SKM-1 treated with dmso at 0.1 percent for 144 hours (cell line): ENCODE measurements around the gene CDC42BPB.

Experiments used
- DNase-seq: peaks from one replicate; lab custom pipeline; 2025; ENCODE audit not compliant: unreplicated experiment; lab: John Stamatoyannopoulos, UW

Gene CDC42BPB

DNA sequence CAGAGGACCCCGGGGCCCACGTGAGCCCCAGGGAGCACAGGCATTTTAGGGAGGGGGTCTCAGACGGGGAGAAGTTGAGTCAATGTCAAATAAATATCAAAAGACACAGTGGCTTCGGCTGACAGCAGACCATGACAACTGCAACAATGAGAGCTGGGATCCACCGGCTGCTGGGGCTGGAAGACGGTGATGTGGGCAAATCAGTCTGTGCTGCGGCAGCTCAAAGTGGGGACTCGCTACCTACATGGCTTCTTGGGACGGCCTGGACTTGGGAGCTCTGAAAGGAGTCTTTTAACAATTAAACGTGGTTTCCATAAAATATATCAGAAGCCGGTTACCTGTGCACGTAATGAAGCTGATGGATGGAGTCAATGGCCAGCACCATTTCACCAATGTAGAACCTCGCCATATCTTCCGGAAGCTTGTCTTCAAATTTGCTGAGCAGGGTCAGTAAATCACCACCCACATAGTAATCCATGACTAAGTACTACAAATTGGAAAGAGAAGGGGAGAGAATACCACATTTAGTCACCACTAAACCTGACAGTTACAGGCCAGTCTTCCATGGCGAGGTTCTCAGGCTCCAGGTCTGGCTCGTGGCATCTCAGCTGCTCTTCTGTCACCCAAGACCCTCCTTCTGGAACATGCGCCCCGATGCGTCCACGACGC is 58.0 kb downstream of the CDC42BPB start:
- no peak for DNase-seq

DNA sequence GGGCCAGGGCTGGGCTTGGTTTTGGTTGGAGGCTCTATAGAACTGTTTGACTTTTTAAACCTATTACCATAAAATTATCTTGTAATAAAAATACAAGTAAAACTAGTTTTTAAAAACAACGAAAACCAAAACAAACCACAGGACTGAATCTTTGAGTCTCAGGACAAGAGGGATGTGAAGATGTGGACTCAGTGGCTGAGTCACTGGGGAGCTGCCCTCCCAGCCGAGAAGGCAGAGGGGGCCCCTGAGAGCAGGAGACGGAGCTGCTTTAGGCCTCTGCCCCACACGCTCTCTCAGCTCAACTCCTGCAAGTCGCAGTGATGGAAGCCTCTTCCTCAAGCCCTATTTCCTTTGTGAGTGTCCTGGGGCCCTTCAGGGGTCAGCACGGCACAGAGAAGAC is 59.0 kb downstream of the CDC42BPB start:
- DNase-seq = no peak

DNA sequence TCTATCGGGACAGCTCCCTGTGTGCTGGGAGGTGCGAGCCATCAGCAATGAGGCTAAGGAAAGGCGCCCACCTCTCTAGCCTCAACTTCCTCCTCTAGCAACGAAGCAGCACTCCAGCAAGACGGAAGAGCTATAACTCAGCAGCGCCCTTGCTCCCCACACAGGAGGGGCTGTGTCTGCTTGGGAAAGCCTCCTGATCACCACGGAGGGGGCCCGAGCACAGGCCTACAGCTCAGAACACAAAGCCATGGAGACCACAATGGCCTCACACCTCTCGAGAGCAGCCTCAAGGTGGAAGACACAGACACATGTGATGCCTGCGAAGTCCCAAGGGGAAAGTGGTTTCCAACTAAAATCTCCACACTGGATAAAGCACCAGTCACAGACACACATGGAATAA is 60.4 kb downstream of the CDC42BPB start:
- no peak for DNase-seq

DNA sequence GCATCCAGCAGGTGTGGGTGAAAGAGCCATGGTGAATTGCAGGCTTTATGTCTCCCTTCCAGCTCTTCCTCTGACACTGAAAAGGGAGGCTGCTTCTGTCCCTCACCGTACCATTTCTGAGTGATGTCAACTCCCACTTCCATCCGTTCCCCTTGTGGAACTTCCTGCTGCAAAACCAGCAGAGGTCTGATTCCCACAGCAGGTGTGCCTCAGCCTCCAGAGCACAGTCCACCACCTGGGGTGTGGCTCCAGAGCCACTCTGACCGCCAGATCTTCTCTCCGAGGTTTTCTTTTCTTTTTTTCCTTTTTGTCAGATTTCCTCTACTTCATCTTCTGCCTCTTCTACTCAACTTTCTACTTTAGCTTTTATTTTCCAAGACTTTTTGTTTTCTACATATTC is 62.7 kb downstream of the CDC42BPB start:
- DNase-seq = no peak

DNA sequence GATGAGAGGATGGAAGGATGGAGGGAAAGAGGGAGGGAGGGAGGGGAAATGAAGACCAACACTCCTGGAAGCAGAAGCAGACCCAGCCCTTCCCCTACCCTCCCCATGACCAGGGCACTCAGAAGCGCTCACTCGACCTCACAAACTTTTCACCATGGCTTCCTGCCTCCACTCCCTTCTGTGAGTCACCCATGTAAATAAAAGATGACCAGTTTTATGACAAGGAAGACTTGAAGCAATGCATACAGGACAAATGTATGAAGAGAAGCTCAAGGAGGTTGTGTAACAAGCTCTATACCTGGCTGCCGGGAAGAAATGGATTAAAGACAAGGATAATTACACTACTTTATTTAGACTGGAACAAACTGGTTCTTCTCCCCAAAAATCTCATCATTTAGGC is 63.8 kb downstream of the CDC42BPB start:
- DNase-seq = no peak

DNA sequence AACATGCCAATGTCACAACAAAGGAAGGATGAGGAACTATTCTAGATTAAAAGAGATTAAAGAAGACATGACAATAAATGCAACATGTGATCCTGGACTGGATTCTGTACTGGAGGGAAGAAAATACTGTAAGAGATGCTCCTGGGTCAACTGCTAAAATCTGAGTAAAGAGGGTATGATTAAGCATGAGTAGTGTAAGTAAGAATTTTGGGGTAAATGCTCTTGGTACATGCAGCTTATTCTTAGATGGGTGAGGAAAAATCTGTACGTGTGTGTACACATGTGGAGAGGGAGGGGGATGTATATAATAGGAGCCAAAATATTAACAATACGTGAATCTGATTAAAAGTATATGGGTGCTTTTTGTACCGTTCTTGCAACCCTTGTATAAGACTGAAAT is 66.0 kb downstream of the CDC42BPB start:
- DNase-seq = no peak

DNA sequence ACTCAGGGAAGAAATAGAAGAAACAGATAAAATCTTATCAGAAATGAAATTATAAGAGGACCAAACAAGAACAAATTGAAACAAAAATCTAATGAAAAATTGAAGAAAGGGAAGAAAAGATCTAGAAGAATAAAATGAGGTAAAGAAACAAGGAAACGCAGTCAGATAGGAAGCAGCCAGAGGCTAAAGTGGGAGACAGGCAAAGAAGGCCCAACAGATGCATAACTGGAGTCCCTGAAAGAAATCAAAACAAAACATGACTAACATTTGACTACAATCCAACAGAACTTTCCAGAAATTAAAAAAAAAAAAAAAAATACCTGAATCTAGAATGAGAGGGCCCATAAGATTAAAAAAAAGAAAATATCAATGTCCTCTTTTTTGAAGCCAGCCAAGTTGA is 69.3 kb downstream of the CDC42BPB start:
- DNase-seq = no peak

DNA sequence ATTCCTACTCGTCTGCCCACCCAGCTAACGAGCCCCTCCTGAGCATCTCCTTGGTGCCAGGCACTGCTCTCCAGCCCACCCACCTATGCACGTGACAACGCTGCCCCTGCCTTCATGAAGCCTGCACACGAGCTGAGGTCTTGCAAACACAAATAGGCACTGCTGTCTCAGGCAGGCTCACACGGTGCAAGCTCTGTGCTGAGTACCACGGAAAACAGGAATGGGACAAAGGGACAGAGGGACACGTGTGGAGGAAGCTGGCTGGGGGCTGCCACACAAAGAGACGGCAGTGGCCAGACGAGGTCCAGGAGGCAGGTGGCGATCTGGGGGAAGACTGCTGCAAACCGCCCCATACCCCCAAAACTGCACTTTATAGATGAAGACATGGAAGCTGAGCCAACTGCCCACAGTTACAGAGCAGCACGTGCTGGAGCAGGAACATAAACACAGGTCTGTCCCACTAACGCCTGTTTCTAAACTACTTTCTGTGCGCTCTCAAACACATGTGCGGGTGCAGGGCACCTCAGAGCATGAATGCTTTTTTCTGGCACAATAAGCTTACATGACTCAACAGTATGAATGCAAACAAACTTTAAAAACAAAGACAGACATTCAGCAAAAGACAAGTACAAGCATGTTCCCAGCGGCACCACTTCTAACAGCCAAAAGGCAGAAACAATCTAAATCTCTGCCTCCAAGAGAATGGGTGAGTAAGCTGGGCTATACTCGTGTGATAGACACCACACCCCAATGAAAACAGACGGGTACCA is 70.4 kb downstream of the CDC42BPB start:
- no peak for DNase-seq

DNA sequence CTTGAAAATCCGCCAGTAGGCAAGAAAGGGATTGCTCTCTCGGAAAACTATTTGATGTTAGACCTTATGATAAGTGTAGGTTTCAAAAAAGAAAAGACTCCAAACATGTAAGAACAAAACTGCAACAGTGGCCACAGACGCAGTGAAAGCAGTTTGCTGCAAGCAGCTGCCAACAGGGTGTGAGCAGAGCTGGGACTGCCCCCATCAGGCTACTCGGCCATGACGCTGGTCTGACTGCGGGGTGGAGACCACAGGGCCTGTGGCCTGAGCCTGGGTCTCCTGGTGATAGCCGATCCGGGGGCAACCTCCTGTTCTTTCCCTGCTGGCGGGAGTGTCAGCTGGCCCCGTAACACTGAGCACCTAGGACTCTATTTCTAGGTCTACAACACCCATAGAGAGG is 71.7 kb downstream of the CDC42BPB start:
- DNase-seq = no peak

DNA sequence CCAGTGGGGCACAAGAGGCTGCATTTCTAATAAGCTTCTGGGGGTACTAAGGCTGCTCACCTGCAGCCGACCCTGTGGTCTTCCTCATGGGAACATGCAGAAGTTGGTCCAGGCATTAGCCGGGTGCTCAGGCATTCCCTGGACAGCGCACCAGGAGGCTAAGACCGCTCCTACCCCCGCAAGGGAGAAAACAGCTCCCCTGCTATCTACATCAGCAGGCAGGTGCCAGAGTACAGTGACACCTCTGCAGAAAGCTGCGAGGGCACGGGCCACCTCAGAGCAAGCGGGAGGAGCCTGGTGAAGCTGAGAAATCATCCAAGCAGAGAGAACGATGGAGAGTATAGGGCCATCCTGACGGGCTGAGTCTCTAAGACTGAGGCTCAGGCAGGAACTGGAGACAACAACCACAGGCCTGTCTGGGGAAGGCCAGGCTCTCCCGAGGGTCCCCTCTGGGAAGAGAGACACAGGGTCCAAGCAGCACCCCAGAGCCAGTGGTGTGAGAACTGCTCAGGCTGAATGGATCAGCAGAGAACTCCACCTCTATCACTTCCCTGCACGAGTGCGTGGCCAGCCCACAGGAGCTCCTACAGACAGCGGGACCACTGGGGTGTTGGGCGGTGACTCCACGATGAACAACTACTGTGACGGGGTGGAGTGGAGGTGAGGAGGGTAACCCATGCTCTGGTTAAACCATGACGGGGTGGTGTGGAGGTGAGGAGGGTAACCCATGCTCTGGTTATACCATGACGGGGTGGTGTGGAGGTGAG is 72.8 kb downstream of the CDC42BPB start:
- DNase-seq = no peak

DNA sequence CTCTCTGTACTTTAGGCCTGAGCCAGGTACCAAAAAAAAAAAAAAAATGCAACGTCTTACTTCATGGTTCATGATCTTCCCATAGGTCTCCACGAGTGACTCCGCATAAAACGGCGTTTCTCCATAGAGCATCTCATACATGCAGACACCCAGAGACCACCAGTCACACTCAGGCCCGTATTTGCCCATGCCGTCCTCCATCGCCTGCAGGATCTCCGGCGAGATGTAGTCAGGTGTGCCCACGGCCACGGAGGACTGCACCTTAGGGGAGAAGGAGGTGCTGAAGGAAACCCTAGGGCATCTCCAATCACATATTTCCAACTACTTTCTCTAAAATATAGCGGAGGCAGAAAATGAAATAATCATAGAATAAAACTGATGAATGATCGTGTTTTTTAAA is 73.9 kb downstream of the CDC42BPB start:
- no peak for DNase-seq

DNA sequence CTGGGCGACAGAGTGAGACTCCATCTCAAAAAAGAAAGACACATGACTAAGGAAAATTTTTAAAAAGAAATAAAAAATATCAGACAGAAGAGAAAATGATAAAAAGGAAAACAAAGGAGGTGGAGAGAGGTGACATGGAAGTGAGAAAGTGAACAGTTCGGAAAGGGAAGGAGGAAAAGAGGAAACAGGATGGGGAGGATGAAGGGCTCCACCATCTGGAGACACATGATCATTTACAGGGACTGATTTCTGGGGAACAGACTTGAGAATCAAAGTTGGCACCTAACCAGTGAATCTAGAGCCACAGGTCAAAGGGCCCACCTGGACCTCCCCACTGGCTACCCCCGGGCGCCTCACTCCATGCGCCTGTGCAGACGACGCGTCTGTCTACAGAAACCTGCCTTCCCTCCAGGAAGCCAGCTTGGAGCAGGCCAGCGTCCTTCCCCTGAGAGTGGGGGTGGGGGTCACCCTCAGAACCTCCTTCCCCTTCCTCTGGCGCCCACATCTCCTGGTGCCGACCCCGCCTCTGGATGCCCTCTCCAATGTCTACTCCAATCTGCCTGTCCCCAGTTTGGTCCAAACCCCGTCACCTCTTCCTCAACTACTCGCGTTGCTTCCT is 74.4 kb downstream of the CDC42BPB start:
- no peak for DNase-seq

DNA sequence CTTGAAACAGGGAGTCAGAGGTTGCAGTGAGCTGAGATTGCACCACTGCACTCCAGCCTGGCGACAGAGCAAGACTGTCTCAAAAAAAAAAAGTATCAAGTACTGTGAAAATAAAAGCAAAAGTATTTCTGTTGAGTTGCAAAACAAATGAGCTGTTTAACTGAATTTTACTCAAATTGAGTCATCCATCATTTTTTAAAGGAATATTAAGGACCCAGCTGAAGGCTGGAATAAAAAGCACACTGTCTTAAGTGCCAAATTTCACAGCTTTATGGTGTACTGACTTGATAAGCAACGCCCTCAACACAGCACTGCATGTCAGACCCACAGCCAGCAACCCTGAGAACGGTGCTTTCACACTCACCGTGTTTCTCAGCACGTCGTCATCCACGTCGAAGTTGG is 76.9 kb downstream of the CDC42BPB start:
- DNase-seq = no peak

DNA sequence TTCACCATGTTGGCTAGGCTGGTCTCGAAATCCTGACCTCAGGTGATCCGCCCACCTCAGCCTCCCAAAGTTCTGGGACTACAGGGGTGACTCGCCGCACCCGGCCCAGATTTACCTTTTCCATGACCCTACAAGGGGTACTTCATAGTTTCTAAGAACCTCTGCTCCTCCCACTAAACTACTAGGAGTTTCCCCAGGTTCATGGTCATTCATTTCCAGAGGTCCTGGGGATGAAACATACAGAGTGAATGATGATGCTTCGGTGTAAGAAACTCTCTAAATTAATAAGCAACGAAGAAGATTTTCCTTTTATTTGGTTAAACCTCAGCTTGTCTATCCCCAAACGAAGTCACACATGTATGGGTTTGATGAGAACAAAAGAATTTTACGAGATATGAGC is 77.9 kb downstream of the CDC42BPB start:
- DNase-seq = no peak

DNA sequence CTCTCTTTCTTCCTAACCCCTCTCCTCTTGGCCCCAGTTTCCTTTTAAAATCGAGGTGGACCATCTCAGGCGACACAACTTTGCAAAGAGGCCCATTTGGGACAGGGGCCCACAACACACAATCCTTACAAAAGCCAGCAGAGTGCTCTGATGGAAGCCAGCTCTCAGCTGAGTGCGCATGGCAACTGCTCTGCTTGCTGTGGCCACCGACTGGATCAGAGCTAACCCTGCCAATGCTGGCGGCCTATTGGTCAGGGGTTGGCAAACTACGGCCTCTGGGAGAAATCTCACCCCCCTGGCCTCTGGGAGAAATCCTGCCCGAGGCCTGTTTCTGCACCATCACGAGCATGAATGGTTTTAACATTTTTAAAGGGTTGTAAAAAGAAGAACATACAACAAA is 79.9 kb downstream of the CDC42BPB start:
- no peak for DNase-seq

DNA sequence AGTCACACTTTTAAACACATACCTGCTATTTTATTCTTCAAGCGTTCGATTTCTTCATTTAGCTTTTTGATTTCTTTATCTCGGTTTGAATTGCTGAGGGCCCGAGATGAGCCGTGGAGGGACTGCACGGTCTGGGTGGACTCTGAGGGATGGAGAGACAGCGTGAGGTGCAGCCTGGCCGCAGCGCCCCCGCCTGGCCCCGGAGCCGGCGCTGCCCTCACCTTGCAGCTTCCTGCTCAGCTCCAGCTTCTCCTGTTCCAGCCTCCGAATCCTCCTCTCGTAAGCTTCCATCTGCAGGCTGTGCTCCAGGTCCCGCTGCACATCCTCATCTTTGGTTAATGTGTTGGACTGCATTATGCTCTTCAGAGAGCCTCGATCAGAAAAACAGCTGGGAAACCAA is 81.7 kb downstream of the CDC42BPB start:
- DNase-seq = no peak

DNA sequence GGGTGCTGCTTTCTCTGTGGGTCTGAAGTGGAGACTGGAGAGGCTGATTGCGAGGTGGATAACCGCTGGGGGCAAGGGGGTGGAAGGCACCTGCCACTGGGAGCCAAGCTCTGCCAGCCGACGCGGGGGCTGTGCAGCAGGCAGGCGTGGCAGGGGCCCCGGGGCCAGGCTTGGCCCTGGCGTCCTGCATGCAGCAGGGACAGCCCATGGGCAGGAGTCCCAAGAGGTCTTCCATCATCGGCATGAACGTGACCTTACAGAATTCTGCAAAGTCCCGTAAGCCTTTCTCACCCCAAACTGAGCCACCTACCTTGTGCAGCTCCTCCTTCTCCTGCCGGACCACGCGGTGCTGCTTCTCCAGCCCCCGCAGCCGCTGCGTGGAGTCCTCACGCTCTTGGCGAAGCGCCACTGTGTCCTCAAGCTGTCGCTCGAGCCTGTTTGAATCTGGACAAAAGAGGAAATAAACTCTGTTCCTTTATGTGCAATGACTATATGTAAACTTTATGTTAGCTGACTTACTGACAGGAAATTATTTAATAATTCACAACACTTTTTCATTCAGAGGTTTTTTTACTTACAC is 83.6 kb downstream of the CDC42BPB start:
- DNase-seq = no peak

DNA sequence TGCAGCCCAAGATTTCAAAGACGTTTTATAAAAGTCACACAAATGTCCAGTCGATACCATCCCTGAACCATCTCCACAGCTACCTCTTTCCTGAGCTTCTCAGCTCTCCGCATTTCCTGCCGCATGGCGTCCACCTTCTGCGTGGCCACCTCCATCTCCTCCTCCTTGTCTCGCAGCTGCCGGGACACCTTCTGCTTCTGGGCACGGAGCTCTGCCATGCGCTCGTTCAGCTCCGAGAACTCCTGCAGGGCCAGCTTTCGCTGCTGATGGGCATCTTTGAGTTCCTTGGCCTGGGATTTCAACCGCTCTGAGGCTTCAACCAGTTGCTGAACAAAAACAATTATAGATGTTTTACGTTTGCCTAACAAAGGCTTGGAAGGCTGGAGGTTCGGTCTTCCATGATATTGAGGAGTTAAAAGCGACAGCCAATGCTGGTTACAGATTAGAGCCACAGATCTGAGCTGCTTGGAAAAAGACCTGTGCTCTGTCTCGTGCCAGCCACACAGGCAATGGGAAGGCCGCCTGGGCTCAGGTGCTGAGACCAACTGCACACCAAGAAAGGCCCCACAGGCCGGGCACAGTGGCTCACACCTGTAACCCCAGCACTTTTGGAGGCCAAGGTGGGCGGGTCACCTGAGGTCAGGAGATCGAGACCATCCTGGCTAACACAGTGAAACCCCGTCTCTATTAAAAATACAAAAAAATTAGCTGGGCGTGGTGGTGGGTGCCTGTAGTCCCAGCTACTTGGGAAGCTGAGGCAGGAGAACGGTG is 85.3 kb downstream of the CDC42BPB start:
- no peak for DNase-seq

DNA sequence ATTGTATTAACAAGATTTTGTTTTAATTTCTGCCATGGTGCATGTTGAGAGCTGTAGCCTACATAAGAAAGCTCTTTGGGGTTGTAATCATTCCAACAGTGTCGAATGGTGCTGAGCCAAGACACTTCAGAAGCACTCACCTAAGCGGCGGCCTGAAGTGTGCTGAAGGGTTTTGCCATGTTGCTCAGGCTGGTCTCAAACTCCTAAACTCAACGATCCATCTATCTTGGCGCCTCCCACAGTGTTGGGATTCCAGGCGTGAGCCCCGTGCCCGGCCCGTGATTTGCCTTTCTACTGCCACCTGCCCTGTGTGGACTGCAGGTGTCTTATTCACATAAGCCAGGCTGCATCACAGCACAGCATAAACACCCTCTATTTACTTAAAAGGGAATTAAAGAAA is 86.0 kb downstream of the CDC42BPB start:
- no peak for DNase-seq

DNA sequence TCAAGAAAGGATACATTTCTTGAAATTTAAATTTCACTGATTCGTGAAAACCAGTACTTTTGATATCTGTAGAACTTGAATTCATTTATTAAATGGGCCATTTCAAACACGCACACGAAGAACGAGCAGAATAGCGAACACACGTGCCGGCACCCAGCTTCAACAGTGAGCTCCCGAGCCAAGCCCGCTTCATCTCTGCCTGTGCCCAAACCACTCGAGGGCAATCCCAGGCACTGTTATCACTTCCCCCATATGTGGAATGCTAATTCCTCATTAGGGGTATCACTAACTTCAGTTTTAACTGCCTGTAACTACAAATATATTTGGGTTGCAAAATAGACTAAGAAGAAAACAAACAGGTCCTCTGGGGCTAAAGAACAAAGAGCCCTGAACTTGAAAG is 86.9 kb downstream of the CDC42BPB start:
- DNase-seq = no peak

DNA sequence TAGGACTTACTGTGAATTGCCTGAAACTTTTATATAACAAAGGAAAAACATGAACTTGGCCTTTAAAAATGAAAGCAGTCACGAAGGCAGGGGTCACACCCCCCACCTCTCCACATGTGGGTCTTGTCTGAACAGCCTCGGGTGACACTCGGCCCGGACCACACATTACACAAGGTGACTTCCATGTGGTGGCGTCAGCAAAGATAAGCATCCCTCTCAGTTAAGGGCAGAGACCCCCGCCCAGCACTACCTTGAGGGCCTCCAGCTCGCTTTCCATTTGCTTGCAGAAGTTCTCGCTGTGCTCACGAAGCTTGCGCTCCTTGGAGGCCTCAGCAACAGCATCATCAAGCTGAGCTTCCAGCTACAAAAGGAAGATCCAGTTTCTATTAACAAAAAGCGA is 87.4 kb downstream of the CDC42BPB start:
- DNase-seq = no peak
